Activated T-helper 1 cell treated with anti-CD3 and anti-CD28 coated beads, Interleukin-2, amount 50 U/mL, for 16 hours (primary cell): ENCODE data around the gene GAPDHS.

Experiments
- DNase-seq, 2 donors: peaks; one replicate each; pipeline ENCODE4 v3.0.0-alpha.2; 2020; ENCODE audit warnings: low read depth in 1 of 2, low spot score in 1 of 2

Gene GAPDHS

DNA sequence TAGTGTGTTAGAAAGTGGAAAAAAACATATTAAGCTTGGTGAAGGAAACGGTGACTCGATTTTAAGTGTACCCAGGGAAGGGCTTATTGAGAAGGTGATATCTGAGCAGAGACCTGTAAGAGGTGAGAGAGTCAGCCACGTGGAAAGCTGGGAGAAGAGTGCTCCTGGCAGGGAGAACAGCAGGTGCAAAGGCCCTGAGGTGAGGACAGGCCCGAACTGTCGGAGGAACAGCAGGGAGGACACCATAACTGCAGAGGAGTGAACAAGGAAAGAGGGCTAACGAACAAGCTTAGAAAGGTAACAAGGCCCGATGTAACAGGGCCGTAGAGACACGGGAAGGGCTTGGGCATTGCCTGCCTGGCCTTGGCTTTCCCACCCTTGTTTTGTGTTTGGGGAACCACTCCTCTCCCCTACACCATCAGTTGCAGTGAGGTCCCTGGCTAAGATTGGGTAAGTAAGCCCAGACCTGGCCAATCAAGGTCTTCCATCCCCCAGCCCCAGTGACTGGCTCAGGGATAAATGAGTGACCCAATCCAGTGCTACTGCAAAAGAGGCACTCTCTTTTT is 22.9 kb downstream of the GAPDHS start:
- DNase-seq = no peak

- no peak for DNase-seq
Observed at GRCh38 chr19:35556846-35557538, 23.7 kb downstream of the GAPDHS start.

DNA sequence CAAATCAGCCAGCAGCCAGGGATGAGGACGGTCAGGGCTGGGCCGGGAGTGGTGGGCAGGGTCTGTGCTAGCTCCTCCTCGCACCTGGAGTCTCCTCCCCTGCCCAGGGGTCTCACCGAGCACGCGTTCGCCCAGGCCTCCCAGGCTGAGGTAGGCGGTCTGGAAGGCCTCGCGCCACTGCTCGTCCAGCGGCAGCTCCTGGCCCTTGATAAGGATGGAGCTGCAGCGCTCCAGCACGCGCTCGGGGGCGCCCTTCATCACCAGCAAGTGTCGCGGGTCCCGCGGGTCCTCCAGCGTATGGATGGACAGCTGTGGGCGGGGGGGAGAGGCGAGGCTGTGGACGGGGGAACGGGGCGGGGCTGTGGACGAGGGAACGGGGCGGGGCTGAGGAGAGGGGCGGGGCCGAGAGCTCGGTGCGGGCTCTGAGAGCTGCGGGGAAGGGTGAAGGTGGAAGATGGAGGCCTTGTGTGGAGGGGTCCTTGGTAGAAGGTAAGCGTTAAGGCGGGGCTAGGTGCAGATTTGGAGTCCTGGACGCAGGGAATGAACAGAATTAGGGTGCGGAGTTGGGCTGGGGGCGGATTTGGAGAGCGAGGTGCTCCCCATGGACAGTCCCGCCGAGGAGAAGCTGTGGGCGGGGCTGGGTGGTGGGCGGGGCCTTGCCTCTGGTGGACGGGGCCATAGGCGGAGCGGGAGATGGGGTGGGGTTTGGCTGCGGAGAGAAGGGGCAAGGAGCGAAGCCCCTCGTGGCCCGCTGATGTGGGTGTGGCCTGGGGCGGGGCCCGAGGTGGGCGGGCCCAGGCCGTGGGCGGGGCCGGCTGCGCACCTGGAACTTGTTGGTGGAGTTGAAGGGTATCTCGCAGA is 24.5 kb downstream of the GAPDHS start:
- peak; percentile 12 to 20 for DNase-seq

GRCh38 chr19:35558400-35559280 is 25.4 kb downstream of the GAPDHS start:
- DNase-seq = no peak

DNA sequence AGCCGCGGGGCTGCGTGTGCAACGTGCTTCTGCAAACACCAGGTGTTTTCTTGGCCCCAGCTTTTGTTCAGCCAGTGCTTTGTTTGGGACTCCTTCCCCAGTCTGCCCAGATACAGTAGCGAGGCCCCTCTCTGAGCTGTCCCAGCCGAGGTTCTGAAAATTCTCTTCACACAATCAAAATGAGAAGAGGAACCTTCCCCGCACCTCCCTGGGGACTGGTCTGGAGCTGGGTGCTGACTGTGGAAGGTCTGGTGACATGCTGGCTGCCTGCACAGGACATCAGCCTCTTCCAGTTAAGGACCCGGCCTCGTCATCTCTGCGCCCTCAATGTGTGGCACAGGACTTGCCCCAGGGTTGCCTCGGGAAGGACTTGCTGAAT is 26.0 kb downstream of the GAPDHS start:
- DNase-seq = no peak

GRCh38 chr19:35559781-35560180 is 26.5 kb downstream of the GAPDHS start:
- no peak for DNase-seq

- DNase-seq = no peak
Observed at GRCh38 chr19:35560271-35560670, 27.0 kb downstream of the GAPDHS start.

GRCh38 chr19:35560677-35561076 is 27.4 kb downstream of the GAPDHS start:
- DNase-seq = no peak

DNA sequence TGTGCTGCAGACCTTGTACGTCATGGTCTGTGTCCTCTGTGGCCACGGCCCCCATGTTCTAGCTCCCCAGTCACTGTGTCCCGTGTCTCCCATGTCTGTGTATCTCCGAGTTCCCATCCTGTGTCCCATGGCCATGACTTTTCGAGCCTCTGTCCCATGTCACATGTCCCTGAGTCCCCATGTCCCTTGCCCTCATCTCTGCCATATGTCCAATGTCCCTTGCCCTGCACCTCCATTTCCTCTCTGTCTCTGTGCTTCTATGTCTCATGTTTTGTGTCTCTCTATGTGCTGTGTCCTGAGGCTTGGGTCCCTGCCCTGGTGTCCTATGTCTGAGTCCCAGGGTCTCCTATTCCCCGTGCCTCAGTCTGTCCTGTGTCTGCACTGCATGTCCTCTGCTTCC is 28.2 kb downstream of the GAPDHS start:
- DNase-seq = no peak

GRCh38 chr19:35562336-35562735 is 29.1 kb downstream of the GAPDHS start:
- DNase-seq = no peak

DNA sequence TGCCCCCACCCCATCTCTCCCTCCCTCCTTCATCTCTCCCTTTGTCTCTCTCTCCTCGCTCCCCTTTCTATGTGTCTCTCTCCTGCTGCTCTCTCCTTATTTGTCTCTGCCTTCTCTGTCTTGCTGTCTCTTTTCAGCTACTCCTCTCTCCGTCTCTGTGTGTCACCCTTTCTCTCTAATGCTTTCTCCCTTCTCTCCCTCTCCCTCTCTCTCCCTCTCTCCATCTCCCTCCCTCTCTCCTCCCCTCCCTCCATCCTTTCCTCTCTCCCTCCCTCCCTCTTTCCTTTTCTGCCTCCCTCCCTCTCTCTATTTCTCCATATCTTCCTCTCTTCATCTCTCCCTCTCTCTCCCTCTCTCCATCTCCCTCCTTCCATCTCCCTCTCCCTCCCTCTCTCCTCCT is 29.5 kb downstream of the GAPDHS start:
- no peak for DNase-seq

- DNase-seq = no peak
Observed at GRCh38 chr19:35563207-35563829, 30.1 kb downstream of the GAPDHS start, which contains the start of gene ATP4A. Gene ATP4A, minus strand, starts transcription at chr19:35563658. Its CDS starts 29 bp downstream, at chr19:35563629.

DNA sequence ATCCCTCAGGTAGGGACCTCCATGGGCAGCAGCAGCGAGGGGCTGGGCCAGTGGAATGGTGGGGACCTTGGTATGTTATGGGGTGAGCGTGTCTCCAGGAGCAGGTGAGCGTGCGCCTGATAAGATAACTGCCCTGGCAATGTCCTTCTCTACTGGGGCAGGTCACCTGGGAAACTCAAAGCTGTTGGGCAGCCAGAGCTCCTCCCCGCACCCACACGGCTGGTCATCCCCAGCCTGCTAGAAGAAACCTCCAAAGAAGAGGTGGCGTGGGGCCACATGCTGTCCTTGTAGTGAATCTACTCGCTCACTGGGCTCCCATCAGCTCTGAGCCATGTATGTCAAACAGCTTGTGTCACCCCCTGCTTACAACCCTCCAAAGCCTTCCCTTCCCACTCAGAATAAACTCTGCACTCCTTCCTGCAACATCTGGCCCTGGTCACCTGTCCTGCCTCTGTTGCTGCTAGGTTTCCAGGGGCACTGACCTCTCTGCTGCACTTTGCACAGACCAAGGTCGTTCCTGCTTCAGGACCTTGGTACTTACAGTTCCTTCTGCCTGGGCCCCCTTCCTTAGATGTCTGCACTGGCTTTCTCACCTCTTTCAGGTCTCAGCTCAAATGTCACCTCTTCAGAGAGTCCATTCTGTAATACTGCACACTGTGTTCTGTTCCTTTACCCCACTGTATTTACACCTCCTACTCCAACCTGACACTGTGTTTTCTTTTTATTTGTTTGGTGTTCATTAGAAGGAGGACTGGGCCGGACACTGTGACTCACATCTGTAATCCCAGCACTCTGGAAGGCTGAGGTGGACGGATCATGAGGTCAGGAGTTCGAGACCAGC is 32.0 kb downstream of the GAPDHS start:
- DNase-seq = no peak

- DNase-seq = no peak
Observed at GRCh38 chr19:35566738-35567137, 33.5 kb downstream of the GAPDHS start.

DNA sequence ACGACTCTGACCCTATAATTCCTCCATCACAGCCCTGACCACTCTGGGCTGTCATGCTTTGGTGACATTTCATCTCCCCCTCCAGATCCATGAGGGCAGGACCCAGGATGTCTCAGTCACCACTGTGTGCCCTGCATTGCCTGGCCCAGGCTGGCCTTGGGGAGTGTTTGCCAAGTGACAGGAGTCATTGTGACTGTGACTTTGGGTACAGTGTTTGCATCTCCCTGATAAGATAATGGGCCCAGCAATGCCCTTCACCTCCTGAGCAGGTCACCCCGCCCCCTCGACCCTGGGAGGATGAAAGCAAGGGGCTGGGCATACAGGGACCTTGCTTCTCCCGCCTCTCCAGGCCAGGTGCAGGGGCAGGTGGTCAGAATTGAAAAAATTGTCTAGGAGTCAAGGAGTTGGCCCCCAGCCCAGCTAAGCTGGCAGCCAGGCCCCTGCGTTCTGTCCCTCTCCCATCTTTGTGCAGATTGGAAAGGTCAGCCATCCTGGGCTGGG is 36.1 kb downstream of the GAPDHS start:
- no peak for DNase-seq

- DNase-seq = no peak
Observed at GRCh38 chr19:35571406-35571965, 38.2 kb downstream of the GAPDHS start.

GRCh38 chr19:35577918-35578317 is 44.7 kb downstream of the GAPDHS start:
- DNase-seq = no peak

GRCh38 chr19:35578707-35579106 is 45.5 kb downstream of the GAPDHS start:
- DNase-seq = no peak

GRCh38 chr19:35582760-35583159 is 49.5 kb downstream of the GAPDHS start:
- no peak for DNase-seq
